A549 (cell line): Measurements from ENCODE around the gene NAPEPLD. TPM values are rescaled to one million over a fixed set of nuclear protein-coding genes. Genes with fewer than 3 reads are reported as not detected.

Experiments used
- ATAC-seq, 2 experiments: fragments of 200-7000 bp in 1 of 2; fragments of >200 bp in 1 of 2; cut with Nextera tagmentation in 1 of 2; cut with Tn5 transposase in 1 of 2; 3 replicates each; pipeline versions ENCODE4 v1.8.0 to v1.9.1; 2018 to 2020; ENCODE audit warnings: mild to moderate bottlenecking in 1 of 2, moderate library complexity in 1 of 2
- CTCF ChIA-PET: fragments of 300-600 bp; sonication (Branson Sonifier 250); formaldehyde crosslinking; extraction: SDS; loops from one replicate; lab custom pipeline; 2021; ENCODE audit warnings: antibody characterized with exemption, inconsistent platforms; lab: Yijun Ruan, JAX
- POLR2A ChIA-PET: fragments of 350-600 bp; formaldehyde crosslinking; extraction: SDS; loops from one replicate; lab custom pipeline; 2021; ENCODE audit warnings: antibody characterized with exemption, inconsistent platforms; lab: Yijun Ruan, JAX
- DNase-seq, 2 experiments: peaks; one replicate each; pipeline versions ENCODE4 v3.0.0 to v3.0.0-alpha.2; 2011 to 2016; ENCODE audit warnings: low read depth in 1 of 2, low spot score in 1 of 2
- FAIRE-seq: peaks from 2 replicates; lab custom pipeline; 2011; peaks lifted over from hg19 to GRCh38; lab: Jason Lieb, UNC
- H3K27ac ChIP-seq, 2 experiments: fragments of >200 bp; sonication (Bioruptor Twin); formaldehyde crosslinking; 3 replicates each; pipeline ENCODE4 v1.5.1; 2016 to 2017
- H3K4me1 ChIP-seq: fragments of >200 bp; sonication (Bioruptor Twin); formaldehyde crosslinking; 3 replicates; pipeline ENCODE4 v1.6.1; 2016
- H3K4me2 ChIP-seq: fragments of >200 bp; sonication (Bioruptor Twin); formaldehyde crosslinking; 3 replicates; pipeline ENCODE4 v1.6.1; 2016
- H3K4me3 ChIP-seq: fragments of >200 bp; sonication (Bioruptor Twin); formaldehyde crosslinking; 3 replicates; pipeline ENCODE4 v1.5.1; 2016
- H3K9me3 ChIP-seq: fragments of >200 bp; sonication (Bioruptor Twin); formaldehyde crosslinking; 3 replicates; pipeline ENCODE4 v1.6.1; 2016
- BHLHE40 ChIP-seq: IDR thresholded peaks from 2 replicates; pipeline ENCODE4 v1.6.1; 2012; ENCODE audit warnings: low read depth, low read length, inconsistent platforms
- CBX2 ChIP-seq: fragments of 200-600 bp; sonication (generic); IDR thresholded peaks from 2 replicates; pipeline ENCODE4 v1.6.1; 2016; ENCODE audit warnings: low read depth, mild to moderate bottlenecking, borderline replicate concordance
- ESRRA ChIP-seq: fragments of 150-350 bp; IDR thresholded peaks from 2 replicates; pipeline ENCODE4 v1.6.1; 2014; ENCODE audit warnings: mild to moderate bottlenecking, low read length, borderline replicate concordance
- FOSB ChIP-seq: fragments of 250-450 bp; sonication (Bioruptor Pico); IDR thresholded peaks from 2 replicates; pipeline ENCODE4 v1.5.0; 2020; ENCODE audit warnings: mild to moderate bottlenecking, moderate library complexity
- GATA3 ChIP-seq: IDR thresholded peaks from 2 replicates; pipeline ENCODE4 v1.6.1; 2012; ENCODE audit warnings: borderline replicate concordance
- HEYL ChIP-seq: fragments of 250-450 bp; sonication (Bioruptor Pico); IDR thresholded peaks from 2 replicates; pipeline ENCODE4 v1.8.0; 2021; ENCODE audit warnings: mild to moderate bottlenecking, moderate library complexity
- HOXA7 ChIP-seq: fragments of 250-450 bp; sonication (Bioruptor Pico); IDR thresholded peaks from 2 replicates; pipeline ENCODE4 v1.5.0; 2020; ENCODE audit warnings: mild to moderate bottlenecking, moderate library complexity
- MAFK ChIP-seq: fragments of 450-650 bp; IDR thresholded peaks from 2 replicates; pipeline ENCODE4 v1.6.1; 2014; ENCODE audit not compliant: partially characterized antibody
- MYC ChIP-seq: IDR thresholded peaks from 2 replicates; pipeline ENCODE4 v1.6.1; 2012; ENCODE audit warnings: mild to moderate bottlenecking, inconsistent platforms, low read length, improper control_type of control experiment, borderline replicate concordance
- PHF8 ChIP-seq: fragments of 200-600 bp; sonication (generic); IDR thresholded peaks from 2 replicates; pipeline ENCODE4 v1.6.1; 2016; ENCODE audit warnings: low read depth, mild to moderate bottlenecking, antibody characterized with exemption, moderate library complexity, borderline replicate concordance
- POLR2A ChIP-seq: IDR thresholded peaks from 2 replicates; pipeline ENCODE4 v1.6.1; 2012; ENCODE audit warnings: mild to moderate bottlenecking, low read length
- RARB ChIP-seq: fragments of 250-450 bp; sonication (Bioruptor Pico); IDR thresholded peaks from 2 replicates; pipeline ENCODE4 v1.8.0; 2021; ENCODE audit warnings: mild to moderate bottlenecking, moderate library complexity
- RFX5 ChIP-seq: fragments of 450-650 bp; IDR thresholded peaks from 2 replicates; pipeline ENCODE4 v1.7.1; 2014; ENCODE audit warnings: antibody characterized with exemption, mild to moderate bottlenecking, moderate library complexity
- RNF2 ChIP-seq: fragments of 200-600 bp; sonication (generic); IDR thresholded peaks from 2 replicates; pipeline ENCODE4 v1.6.1; 2016; ENCODE audit warnings: low read depth, mild to moderate bottlenecking, antibody characterized with exemption, moderate library complexity, borderline replicate concordance
- TFCP2L1 ChIP-seq: fragments of 250-450 bp; sonication (Bioruptor Pico); IDR thresholded peaks from 2 replicates; pipeline ENCODE4 v1.5.0; 2021; ENCODE audit warnings: mild to moderate bottlenecking
- TP53 ChIP-seq: fragments of 250-450 bp; sonication (Bioruptor Pico); IDR thresholded peaks from 2 replicates; pipeline ENCODE4 v1.5.0; 2021; ENCODE audit warnings: mild to moderate bottlenecking, moderate library complexity
- ZC3H11A ChIP-seq: fragments of 450-650 bp; IDR thresholded peaks from 2 replicates; pipeline ENCODE4 v1.6.1; 2014; ENCODE audit warnings: antibody characterized with exemption, mild to moderate bottlenecking
- ZFP36 ChIP-seq: fragments of 450-650 bp; IDR thresholded peaks from 2 replicates; pipeline ENCODE4 v1.6.1; 2014; ENCODE audit warnings: borderline replicate concordance; ENCODE audit not compliant: partially characterized antibody
- WGBS: methylation state at CpG from one replicate; pipeline ENCODE4 v1.1.6; 2017; ENCODE audit errors: missing lambda C conversion rate; 5-methylcytosine and 5-hydroxymethylcytosine counted together
- polyA plus RNA-seq, 4 experiments: library from polyadenylated mRNA; depleted of rRNA in 3 of 4; stranded (reverse); fragments of >200 nt; fragmentation: RNase III in 1 of 4; extraction: RNeasy Plus Mini Kit Qiagen cat#74134 plus additional on column Dnase treatment in 1 of 4; gene quantifications; 2 replicates in 3 of 4; 3 replicates in 1 of 4; pipeline ENCODE4 v1.2.3, GENCODE V29; 2011 to 2017
- TF ChIP-seq, protein P1 (sequence below): IDR thresholded peaks from 2 replicates; pipeline ENCODE4 v1.6.1; 2012
- TF ChIP-seq, protein P2 (sequence below): fragments of 150-350 bp; IDR thresholded peaks from 2 replicates; pipeline ENCODE4 v1.6.1; 2014; ENCODE audit warnings: low read depth, mild to moderate bottlenecking, low read length
- TF ChIP-seq, protein P3 (sequence below): IDR thresholded peaks from 2 replicates; pipeline ENCODE4 v1.6.1; 2012
- TF ChIP-seq, protein P4 (sequence below): fragments of >200 bp; sonication (Bioruptor Twin); formaldehyde crosslinking; IDR thresholded peaks from 3 replicates; pipeline ENCODE4 v1.6.1; 2016
- TF ChIP-seq, protein P5 (sequence below): fragments of 450-650 bp; IDR thresholded peaks from 2 replicates; pipeline ENCODE4 v1.6.1; 2014; ENCODE audit warnings: antibody characterized with exemption

NAPEPLD gene
- polyA plus RNA-seq, 2 of the 4 experiments (the other 2 are of a cell fraction): 10.1 to 12.0 TPM

DNA sequence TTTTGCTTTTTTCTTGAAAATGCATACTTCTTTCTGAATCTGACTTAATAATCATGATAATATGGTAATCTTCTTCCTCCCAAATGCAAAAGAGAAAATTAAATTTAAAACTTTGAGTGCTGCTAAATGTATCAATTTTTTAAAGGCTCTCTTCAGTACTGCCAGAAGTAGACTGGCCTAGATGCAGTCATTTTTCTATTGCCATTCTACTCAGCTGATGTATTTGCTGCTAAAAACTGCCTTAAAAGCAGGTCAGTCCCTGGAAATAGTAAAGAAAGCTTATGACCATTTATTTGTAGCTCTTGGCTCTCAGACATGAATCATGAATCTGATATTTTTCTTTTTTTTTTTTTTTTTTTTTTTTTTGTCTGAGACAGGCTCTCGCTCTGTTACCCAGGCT lies 28.5 kb downstream of the NAPEPLD start:
- ChIA-PET POLR2A (no interaction called here), CTCF (interaction anchor here (1.3 kb wide), 1 partner anchor 29 kb away, joined by 4 read pairs; no protein-coding TSS in a partner anchor)
- DNase-seq: no peak
- peaks cover 15% of the 10 kb centered on the region for H3K4me1 ChIP-seq
- no peak for FAIRE-seq
- no peak for ATAC-seq
- H3K27ac ChIP-seq: no peak overlapping the region
- no peak overlapping the region for H3K4me2 ChIP-seq
- 100% methylated on average over 1 of the region's 1 CpG for WGBS
- no peak overlapping the region for H3K4me3 ChIP-seq
- H3K9me3 ChIP-seq: no peaks in the 10 kb centered on the region
- TF ChIP-seq, protein P1, sequence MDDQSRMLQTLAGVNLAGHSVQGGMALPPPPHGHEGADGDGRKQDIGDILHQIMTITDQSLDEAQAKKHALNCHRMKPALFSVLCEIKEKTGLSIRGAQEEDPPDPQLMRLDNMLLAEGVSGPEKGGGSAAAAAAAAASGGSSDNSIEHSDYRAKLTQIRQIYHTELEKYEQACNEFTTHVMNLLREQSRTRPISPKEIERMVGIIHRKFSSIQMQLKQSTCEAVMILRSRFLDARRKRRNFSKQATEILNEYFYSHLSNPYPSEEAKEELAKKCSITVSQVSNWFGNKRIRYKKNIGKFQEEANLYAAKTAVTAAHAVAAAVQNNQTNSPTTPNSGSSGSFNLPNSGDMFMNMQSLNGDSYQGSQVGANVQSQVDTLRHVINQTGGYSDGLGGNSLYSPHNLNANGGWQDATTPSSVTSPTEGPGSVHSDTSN: no peak
- TF ChIP-seq ZC3H11A: no peak
- no peak for TF ChIP-seq HEYL
- TF ChIP-seq BHLHE40: no peak
- no peak for TF ChIP-seq CBX2
- no peak for TF ChIP-seq FOSB
- TF ChIP-seq PHF8: no peak
- TF ChIP-seq, protein P2, sequence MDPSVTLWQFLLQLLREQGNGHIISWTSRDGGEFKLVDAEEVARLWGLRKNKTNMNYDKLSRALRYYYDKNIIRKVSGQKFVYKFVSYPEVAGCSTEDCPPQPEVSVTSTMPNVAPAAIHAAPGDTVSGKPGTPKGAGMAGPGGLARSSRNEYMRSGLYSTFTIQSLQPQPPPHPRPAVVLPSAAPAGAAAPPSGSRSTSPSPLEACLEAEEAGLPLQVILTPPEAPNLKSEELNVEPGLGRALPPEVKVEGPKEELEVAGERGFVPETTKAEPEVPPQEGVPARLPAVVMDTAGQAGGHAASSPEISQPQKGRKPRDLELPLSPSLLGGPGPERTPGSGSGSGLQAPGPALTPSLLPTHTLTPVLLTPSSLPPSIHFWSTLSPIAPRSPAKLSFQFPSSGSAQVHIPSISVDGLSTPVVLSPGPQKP: no peak
- no peak for TF ChIP-seq TFCP2L1 (CRISPR knock-in tag)
- no peak for TF ChIP-seq MAFK
- no peak for TF ChIP-seq ESRRA
- no peak for TF ChIP-seq RFX5
- TF ChIP-seq, protein P3, sequence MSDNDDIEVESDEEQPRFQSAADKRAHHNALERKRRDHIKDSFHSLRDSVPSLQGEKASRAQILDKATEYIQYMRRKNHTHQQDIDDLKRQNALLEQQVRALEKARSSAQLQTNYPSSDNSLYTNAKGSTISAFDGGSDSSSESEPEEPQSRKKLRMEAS: no peak
- TF ChIP-seq ZFP36: no peak
- no peak for TF ChIP-seq HOXA7
- no peak for TF ChIP-seq MYC
- TF ChIP-seq, protein P4, sequence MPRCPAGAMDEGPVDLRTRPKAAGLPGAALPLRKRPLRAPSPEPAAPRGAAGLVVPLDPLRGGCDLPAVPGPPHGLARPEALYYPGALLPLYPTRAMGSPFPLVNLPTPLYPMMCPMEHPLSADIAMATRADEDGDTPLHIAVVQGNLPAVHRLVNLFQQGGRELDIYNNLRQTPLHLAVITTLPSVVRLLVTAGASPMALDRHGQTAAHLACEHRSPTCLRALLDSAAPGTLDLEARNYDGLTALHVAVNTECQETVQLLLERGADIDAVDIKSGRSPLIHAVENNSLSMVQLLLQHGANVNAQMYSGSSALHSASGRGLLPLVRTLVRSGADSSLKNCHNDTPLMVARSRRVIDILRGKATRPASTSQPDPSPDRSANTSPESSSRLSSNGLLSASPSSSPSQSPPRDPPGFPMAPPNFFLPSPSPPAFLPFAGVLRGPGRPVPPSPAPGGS: no peak
- no peak for TF ChIP-seq POLR2A
- no peak for TF ChIP-seq TP53 (CRISPR knock-in tag)
- TF ChIP-seq, protein P5, sequence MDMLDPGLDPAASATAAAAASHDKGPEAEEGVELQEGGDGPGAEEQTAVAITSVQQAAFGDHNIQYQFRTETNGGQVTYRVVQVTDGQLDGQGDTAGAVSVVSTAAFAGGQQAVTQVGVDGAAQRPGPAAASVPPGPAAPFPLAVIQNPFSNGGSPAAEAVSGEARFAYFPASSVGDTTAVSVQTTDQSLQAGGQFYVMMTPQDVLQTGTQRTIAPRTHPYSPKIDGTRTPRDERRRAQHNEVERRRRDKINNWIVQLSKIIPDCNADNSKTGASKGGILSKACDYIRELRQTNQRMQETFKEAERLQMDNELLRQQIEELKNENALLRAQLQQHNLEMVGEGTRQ: no peak

DNA sequence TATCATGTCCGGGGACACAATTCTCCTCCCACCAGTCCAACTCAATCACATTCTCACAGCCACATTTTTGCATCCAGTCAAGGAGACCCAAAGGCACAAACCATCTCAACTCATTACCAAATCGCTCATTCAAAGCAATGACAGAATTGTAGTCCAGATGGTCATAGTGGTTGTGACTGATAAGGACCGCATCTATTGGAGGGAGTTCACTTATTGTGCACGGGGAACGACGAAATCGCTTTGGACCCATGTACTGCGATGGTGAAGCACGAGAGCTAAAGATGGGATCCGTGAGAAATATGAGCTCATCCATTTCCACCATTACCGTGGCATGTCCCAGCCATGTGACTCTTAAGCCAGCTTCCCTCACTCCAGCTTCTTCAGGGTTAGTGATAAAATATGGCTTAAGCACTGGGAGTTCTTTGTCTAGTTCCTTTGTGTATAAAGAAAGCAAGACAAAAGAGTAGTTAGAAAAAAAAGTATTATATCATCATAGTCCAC lies 29.1 kb downstream of the NAPEPLD start:
- 92% methylated on average over 11 of the region's 11 CpGs for WGBS
- POLR2A ChIA-PET: no interaction called here
- Histone ChIP-seq H3K4me3 (no peak overlapping the region), H3K4me1 (peaks cover 10% of the 10 kb centered on the region), H3K9me3 (no peaks in the 10 kb centered on the region), H3K27ac (no peak overlapping the region), H3K4me2 (no peak overlapping the region)
- FAIRE-seq (no peak), ATAC-seq (no peak), DNase-seq (no peak)
- no peak for TF ChIP-seq GATA3
- TF ChIP-seq RNF2: no peak
- TF ChIP-seq TP53 (CRISPR knock-in tag): no peak
- TF ChIP-seq, protein P2: no peak
- no peak for TF ChIP-seq MAFK
- TF ChIP-seq RARB (CRISPR knock-in tag): no peak
- TF ChIP-seq HEYL: no peak
- TF ChIP-seq, protein P5: no peak
- TF ChIP-seq ZFP36: no peak
- TF ChIP-seq, protein P1: no peak
- CTCF ChIA-PET: interaction anchor here (0.5 to 1.3 kb wide), 2 partner anchors 28 to 1597 kb away, joined by 3 to 4 read pairs; no protein-coding TSS in a partner anchor
